ENCODE measurements around the gene SRCIN1.

The SRCIN1 gene

DNA sequence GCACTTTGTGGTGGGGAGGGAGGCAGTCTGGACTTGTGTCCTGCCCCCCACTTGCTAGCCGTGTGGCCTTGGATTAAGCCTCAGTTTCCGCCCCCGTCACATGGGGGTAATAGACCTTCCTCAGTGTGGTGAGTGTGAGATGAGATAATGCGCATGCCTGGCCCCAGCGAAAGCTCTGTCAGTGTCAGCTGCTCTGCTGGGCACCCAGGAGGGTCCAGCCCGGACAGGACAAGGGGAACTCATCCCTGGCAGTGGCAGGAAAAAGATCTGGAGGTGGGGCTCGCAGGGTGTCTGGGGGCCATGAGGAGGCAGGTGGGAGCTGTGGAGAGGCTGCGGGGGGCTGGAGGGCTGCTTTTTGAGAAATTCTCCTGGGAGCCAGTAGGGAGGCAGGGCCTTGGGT, 63.5 kb downstream of the SRCIN1 start:
- no peak overlapping the region for H3K4me3 ChIP-seq (ENCODE audit: insufficient read depth, low read length, poor library complexity, severe bottlenecking)
- no peak overlapping the region for H3K27ac ChIP-seq (ENCODE audit: low read depth, low read length)
- H3K9ac ChIP-seq (ENCODE audit: low read length), result no peak overlapping the region
- H3F3A ChIP-seq (ENCODE audit: insufficient read depth), result no peaks in the 10 kb centered on the region
- no peaks in the 10 kb centered on the region for H3K9me3 ChIP-seq (ENCODE audit: insufficient read depth, low read length)
- H4K20me1 ChIP-seq (ENCODE audit: low read depth, low read length), result no peaks in the 10 kb centered on the region
- H3K36me3 ChIP-seq (ENCODE audit: low read length), result no peaks in the 10 kb centered on the region
- H3K9me2 ChIP-seq (replicated peaks; ENCODE audit: insufficient read depth, low read length), result no peaks in the 10 kb centered on the region
- TF ChIP-seq CTCF (IDR thresholded peaks at IDR 0.05; ENCODE audit: insufficient read depth, low read length, poor library complexity, severe bottlenecking) (no peak), EZH2phosphoT487 (conservative IDR thresholded peaks at IDR 0.05; ENCODE audit: low read length) (no peak)
- no peaks in the 10 kb centered on the region for H3K27me3 ChIP-seq (ENCODE audit: low read length)
- no peak overlapping the region for H2AFZ ChIP-seq (ENCODE audit: low read depth, low read length, severe bottlenecking)
- no peaks in the 10 kb centered on the region for H3K79me2 ChIP-seq (ENCODE audit: insufficient read depth, low read length)
- no peak overlapping the region for H3K4me2 ChIP-seq (ENCODE audit: low read depth, low read length, poor library complexity, severe bottlenecking)

DNA sequence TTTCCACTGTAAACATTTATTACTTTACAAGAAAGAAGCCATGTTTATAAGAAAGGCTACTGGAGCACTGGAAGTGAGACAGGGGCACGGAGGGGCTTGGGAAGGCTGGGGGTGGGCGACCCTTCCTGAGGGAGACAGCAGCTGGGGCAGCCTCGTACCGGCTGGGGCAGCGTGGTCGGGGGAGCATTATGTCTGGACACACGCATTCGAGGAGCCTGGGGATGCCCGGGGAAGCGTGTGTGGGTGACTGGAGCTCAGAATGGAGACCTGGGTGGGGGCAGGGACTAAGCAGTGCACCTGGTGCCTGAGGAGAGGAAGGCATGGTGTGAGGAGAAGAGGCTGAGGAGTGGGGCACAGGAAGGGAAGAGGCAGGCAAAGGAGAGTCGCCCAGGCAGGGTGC, 64.5 kb downstream of the SRCIN1 start:
- Histone ChIP-seq H4K20me1 (ENCODE audit: low read depth, low read length) (no peaks in the 10 kb centered on the region), H3K9me2 (replicated peaks; ENCODE audit: insufficient read depth, low read length) (no peaks in the 10 kb centered on the region), H3K79me2 (ENCODE audit: insufficient read depth, low read length) (no peaks in the 10 kb centered on the region), H2AFZ (ENCODE audit: low read depth, low read length, severe bottlenecking) (no peak overlapping the region), H3K9me3 (ENCODE audit: insufficient read depth, low read length) (no peaks in the 10 kb centered on the region), H3K4me3 (ENCODE audit: insufficient read depth, low read length, poor library complexity, severe bottlenecking) (no peak overlapping the region), H3K36me3 (ENCODE audit: low read length) (no peaks in the 10 kb centered on the region), H3K27ac (ENCODE audit: low read depth, low read length) (no peak overlapping the region), H3K9ac (ENCODE audit: low read length) (no peak overlapping the region), H3K4me2 (ENCODE audit: low read depth, low read length, poor library complexity, severe bottlenecking) (no peak overlapping the region), H3F3A (ENCODE audit: insufficient read depth) (no peaks in the 10 kb centered on the region), H3K27me3 (ENCODE audit: low read length) (no peaks in the 10 kb centered on the region)
- TF ChIP-seq EZH2phosphoT487 (conservative IDR thresholded peaks at IDR 0.05; ENCODE audit: low read length), result no peak
- TF ChIP-seq CTCF (IDR thresholded peaks at IDR 0.05; ENCODE audit: insufficient read depth, low read length, poor library complexity, severe bottlenecking), result no peak

GRCh38 chr17:38540514-38541045, 65.2 kb downstream of the SRCIN1 start:
- Histone ChIP-seq H3K4me3 (ENCODE audit: insufficient read depth, low read length, poor library complexity, severe bottlenecking) (no peak overlapping the region), H3K79me2 (ENCODE audit: insufficient read depth, low read length) (no peaks in the 10 kb centered on the region), H3K9me2 (replicated peaks; ENCODE audit: insufficient read depth, low read length) (no peaks in the 10 kb centered on the region), H3K9me3 (ENCODE audit: insufficient read depth, low read length) (no peaks in the 10 kb centered on the region), H3K27me3 (ENCODE audit: low read length) (no peaks in the 10 kb centered on the region), H3K4me2 (ENCODE audit: low read depth, low read length, poor library complexity, severe bottlenecking) (no peak overlapping the region), H3K36me3 (ENCODE audit: low read length) (no peaks in the 10 kb centered on the region), H3K9ac (ENCODE audit: low read length) (no peak overlapping the region), H4K20me1 (ENCODE audit: low read depth, low read length) (no peaks in the 10 kb centered on the region), H3K27ac (ENCODE audit: low read depth, low read length) (no peak overlapping the region), H3F3A (ENCODE audit: insufficient read depth) (no peaks in the 10 kb centered on the region), H2AFZ (ENCODE audit: low read depth, low read length, severe bottlenecking) (no peak overlapping the region)
- no peak for TF ChIP-seq EZH2phosphoT487 (conservative IDR thresholded peaks at IDR 0.05; ENCODE audit: low read length)
- no peak for TF ChIP-seq CTCF (IDR thresholded peaks at IDR 0.05; ENCODE audit: insufficient read depth, low read length, poor library complexity, severe bottlenecking)
